ENCODE data around the gene PTS.
"Not testable (repeated sequence)": the region's sequence is repeated elsewhere in the genome, so short reads cannot be mapped to it uniquely, and the experiment has no call there.

DNA sequence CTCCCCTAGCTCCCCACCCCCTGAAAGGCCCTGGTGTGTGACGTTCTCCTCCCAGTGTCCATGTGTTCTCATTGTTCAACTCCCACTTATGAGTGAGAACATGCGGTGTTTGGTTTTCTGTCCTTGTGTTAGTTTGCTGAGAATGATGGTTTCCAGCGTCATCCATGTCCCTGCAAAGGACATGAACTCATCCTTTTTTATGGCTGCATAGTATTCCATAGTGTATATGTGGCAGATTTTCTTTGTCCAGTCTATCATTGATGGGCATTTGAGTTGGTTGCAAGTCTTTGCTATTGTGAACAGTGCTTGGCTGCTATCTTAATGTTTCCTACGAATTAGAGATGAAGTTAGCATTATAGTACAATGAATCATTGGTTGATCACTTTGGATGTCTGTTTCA lies 27.1 kb upstream of the PTS start:
- not testable (repeated sequence) for TF ChIP-seq POLR2A (IDR thresholded peaks at IDR 0.05; ENCODE audit: low read length); BHLHE40 (IDR thresholded peaks at IDR 0.05; ENCODE audit: low read depth, low read length); NPAS2 (CRISPR knock-in tag; IDR thresholded peaks at IDR 0.05; ENCODE audit: borderline replicate concordance); EP300 (IDR thresholded peaks at IDR 0.05); GATA3 (IDR thresholded peaks at IDR 0.05; ENCODE audit: borderline replicate concordance); RFX5 (IDR thresholded peaks at IDR 0.05); RAD21 (conservative IDR thresholded peaks at IDR 0.05 in 1 of 2, IDR thresholded peaks at IDR 0.05 in 1 of 2); CHD2 (IDR thresholded peaks at IDR 0.05; ENCODE audit: low read length, partially characterized antibody); RCOR1 (IDR thresholded peaks at IDR 0.05; ENCODE audit: low read depth, low read length)
- TF ChIP-seq, protein P1, sequence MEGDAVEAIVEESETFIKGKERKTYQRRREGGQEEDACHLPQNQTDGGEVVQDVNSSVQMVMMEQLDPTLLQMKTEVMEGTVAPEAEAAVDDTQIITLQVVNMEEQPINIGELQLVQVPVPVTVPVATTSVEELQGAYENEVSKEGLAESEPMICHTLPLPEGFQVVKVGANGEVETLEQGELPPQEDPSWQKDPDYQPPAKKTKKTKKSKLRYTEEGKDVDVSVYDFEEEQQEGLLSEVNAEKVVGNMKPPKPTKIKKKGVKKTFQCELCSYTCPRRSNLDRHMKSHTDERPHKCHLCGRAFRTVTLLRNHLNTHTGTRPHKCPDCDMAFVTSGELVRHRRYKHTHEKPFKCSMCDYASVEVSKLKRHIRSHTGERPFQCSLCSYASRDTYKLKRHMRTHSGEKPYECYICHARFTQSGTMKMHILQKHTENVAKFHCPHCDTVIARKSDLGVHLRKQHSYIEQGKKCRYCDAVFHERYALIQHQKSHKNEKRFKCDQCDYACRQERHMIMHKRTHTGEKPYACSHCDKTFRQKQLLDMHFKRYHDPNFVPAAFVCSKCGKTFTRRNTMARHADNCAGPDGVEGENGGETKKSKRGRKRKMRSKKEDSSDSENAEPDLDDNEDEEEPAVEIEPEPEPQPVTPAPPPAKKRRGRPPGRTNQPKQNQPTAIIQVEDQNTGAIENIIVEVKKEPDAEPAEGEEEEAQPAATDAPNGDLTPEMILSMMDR (IDR thresholded peaks at IDR 0.05), result not testable (repeated sequence)

Measured in A549 (cell line).